ENCODE measurements around the gene ANO1. TPM values are rescaled to one million over a fixed set of nuclear protein-coding genes. Genes with fewer than 3 reads are reported as not detected.

The ANO1 gene
- total RNA-seq, 2 donors from 2014 or later = 9.8 to 14.2 TPM

Other genes with a start within 250 kb of the ANO1 start
- 10 to 100 TPM; 11.1 to 11.3 TPM for gene FADD, start 125.0 kb downstream of the ANO1 start, total RNA-seq
- gene PPFIA1, start 192.4 kb downstream of the ANO1 start, total RNA-seq = 10 to 100 TPM; 32.0 to 39.8 TPM

Data from left cardiac atrium (tissue), 2 donors.